Islet precursor cell (in vitro differentiated cells): ENCODE results near the gene KCTD8.

Source experiments
- DNase-seq: peaks from one replicate; pipeline ENCODE4 v3.0.0-alpha.2; 2018

KCTD8 gene

DNA sequence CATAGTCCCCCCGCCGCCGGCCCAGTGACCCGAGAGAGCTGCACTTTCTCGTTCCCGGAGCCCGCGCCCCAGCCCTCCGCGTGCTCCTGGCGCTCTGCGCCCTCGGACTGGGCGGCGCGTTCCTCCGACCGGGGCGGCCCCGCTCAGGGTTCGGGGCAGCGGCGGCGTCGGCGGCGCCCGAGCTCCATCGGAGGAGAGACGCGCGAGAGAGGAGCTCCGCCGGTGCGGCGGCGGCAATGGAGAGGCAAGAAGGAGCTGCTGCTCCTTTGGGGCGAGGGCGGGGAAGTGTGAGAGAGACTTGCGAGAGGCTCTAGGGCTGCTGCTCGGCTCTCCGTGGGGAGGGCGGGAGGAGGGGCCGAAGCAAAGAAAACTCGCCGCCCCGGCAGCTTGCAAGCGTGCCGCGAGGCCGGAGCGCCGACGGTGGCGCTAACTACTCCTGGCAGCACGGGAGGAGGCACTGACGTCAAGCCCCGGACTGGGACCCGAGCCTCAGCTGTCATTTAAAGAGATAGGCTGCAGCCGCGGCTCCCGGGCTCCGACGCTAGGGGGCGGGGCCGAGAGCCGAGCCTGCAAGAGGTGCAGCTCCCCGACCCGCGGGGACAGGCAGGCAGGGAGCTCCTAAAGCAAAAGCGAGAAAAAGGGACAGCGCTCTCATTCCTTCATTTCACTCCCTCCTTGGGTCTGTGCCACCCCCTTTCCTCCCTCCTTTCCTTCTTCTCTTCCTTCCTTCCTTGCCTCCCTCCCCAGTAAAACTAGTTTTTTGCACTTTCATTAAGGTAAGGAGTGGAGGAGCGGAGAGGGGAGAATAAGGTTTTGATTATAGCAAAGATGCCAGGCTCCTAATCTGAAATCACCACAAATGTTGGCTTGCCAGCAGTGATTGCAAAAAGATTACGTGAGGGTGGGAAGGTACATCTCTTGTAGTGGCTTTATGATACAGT is at the start of gene KCTD8:
Gene KCTD8, minus strand, starts transcription at position 289 of the 941 bp plus-strand sequence.
- DNase-seq = peak; percentile 98

DNA sequence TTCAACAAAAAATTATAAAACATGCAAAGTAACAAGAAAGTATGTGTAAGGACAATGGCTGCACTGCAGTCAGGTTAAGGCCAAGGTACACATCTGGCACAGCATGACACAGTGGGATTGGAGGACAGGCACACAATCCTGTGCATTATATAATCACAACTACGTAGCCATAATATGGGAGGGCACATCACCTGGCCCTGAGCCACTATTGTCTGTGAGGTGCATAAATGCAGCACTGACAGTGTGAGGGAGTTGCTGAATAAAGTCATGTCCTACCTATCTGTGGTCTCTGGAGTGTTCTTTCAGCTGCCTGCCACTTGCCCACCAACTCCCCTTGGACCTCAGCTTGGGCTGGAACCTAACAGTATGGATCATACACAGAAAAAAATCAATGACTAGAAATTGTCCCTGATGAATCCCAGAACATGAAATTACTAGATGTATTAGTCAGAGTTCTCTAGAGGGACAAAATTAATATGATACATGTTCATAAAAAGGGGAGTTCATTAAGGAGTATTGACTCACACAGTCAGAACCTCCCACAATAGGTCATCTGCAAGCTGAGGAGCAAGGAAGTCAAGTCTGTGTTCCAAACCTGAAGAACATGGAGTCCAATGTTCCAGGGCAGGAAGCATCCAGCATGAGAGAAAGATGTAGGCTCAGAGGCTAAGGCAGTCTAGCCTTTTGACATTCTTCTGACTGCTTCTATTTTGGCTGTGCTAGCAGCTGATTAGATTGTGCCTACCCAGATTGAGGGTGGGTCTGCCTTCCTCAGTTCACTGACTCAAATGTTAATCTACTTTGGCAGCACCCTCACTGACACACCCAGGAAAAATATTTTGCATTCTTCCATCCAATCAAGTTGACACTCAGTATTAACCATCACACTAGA is 46.4 kb upstream of the KCTD8 start:
- no peak for DNase-seq

GRCh38 chr4:44493924-44494323 is 45.3 kb upstream of the KCTD8 start:
- no peak for DNase-seq

GRCh38 chr4:44487341-44487740 is 38.7 kb upstream of the KCTD8 start:
- no peak for DNase-seq

DNA sequence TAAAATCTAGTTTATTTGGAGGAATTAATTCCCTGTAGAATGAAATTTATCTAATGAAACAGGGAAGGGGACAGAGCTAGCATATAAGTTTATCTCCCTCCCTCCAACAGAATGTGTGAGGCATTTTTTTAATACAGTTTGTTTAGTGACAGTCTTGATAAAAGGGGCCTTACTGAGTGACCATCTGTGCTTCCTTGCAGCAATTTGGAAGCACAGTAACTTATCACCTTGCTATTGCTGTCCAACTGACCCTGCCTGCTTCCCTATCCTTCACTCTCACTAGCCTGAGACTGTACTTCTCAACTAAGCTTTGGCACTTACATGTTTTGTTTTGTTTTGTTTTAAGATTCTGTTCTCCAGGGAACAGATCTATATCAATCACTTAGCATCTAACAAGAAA is 31.1 kb upstream of the KCTD8 start:
- no peak for DNase-seq

- no peak for DNase-seq
These were observed 13.7 kb upstream of the KCTD8 start for GRCh38 chr4:44462259-44462658.

- peak; percentile 80 for DNase-seq
These were observed 775 bp downstream of the KCTD8 start for GRCh38 chr4:44447563-44448504.

DNA sequence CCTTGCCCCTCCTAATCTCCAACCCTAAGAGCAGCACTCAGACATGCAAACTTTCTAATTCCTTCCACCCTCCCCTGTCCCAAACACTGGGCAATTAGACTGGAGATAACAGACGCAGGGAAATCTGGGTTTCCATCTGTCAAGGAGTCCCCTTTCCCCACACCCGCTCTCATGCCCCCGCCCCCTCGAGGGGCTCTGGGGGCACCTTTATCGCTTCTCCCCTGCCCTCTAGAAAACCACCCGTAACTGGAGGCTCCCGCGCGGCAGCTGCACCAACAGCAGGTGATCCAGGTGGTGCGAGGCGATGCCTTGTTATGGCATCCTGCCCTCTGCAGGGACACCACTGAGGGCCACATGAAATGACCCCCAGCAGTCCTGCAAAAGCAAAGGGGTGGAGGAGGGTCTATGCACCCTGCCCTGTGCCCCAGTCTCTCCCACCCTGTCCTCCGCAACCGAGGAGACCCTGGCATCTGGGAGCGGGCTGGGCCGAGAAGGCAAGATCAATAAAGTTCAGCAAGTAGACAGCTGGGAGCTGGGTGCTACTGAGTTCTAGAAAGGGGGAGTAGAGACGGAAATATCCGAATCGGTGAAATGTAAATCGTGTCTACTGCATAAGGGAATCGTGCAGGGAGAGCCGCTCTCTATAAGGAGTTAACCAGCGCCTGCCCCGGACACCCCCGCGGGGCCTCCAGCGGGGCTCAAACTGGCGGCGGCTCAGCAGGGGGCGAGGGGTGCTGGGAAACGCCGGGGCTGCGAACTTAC is 1.6 kb downstream of the KCTD8 start:
- peak; percentile 57 for DNase-seq

GRCh38 chr4:44446191-44446590 is 2.4 kb downstream of the KCTD8 start:
- no peak for DNase-seq

DNA sequence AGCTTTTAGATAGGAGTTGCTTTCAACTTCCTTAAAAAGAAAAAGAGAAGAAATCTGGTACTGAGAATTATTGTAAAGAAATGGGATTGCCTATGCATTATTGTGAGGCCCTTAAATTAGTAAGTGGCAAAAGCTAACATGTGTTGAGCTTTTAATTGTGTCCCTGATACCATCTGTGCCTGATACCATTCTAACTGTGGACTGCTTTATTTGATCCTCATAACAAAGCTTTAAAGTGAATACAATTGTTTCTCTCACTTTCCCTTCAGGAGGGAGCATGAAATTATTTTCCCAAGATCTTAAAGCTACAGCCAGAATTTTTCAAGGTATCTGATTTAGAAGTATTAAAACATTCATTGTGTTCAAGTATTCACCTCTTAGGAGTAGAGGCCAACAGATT is 9.9 kb downstream of the KCTD8 start:
- no peak for DNase-seq

DNA sequence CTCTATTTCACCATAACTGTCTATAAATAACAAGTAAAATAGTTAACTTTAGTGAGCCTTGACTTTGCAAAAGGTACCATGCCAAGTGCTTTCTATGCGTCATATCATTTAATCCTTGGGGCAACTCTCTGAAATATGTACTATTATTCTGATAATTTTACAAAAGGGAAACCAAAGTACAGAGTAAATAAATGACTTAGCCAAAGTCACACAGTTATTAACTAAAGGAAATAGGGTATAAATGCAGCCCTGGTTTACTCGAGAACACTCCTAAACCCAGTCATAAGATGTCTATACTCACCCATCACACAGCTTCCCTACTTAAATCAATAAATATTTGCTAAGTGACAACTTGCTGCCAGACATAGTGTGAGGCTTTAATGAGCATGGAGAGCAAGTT is 14.4 kb downstream of the KCTD8 start:
- no peak for DNase-seq

GRCh38 chr4:44425614-44426208 is 22.9 kb downstream of the KCTD8 start:
- DNase-seq = peak; percentile 63

GRCh38 chr4:44422912-44423311 is 25.7 kb downstream of the KCTD8 start:
- no peak for DNase-seq

- DNase-seq = no peak
These were observed 27.1 kb downstream of the KCTD8 start for GRCh38 chr4:44421330-44422065.

DNA sequence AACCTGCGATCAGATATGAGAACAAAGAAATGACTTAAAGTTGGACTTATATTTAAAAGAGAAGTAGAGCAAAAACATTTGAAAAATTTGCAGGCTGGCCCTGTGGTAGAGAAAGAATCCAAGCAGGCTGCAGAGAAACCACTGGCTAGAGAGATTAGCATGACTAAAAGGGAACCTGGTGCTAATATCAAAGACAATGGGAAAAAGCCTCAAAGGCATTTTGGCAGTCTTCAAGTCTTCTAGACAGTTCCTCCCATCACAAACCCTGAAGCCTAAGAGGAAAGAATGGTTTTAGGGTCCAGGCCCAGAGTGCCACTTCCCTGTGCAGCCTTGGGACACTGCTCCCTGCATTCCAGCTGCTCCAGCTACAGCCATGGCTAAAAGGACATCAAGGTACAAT is 33.4 kb downstream of the KCTD8 start:
- no peak for DNase-seq

- DNase-seq = no peak
These were observed 80.0 kb downstream of the KCTD8 start for GRCh38 chr4:44368413-44369167.

- DNase-seq = no peak
These were observed 94.4 kb downstream of the KCTD8 start for GRCh38 chr4:44354172-44354571.

- DNase-seq = no peak
These were observed 97.5 kb downstream of the KCTD8 start for GRCh38 chr4:44351069-44351468.

DNA sequence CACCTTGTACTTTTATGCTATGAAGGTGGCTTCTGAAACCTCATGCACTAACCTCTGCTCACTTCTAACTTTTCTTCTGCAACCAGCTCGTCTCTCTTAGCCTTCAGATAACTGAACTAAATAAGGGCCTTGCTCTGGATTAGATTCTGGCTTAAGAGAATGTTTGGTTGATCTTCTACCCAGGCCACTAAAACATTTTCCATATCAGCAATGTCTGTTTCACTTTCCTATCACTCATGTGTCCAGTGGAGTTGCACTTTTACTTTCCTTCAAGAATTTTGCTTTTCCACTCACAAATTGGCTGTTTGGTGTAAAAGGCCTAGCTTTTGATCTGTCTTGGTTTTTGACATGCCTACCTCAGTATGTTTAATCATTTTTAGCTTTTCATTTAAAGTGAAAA is 105.8 kb downstream of the KCTD8 start:
- DNase-seq = no peak

GRCh38 chr4:44326741-44327140 is 121.9 kb downstream of the KCTD8 start:
- no peak for DNase-seq
